Liver (tissue), 9 donors: ENCODE results near the gene LIMS1. TPM values are rescaled to one million over a fixed set of nuclear protein-coding genes. Genes with fewer than 3 reads are reported as not detected.

Source experiments
- DNase-seq: peaks from one replicate; pipeline ENCODE4 v3.0.0-alpha.2; 2017; ENCODE audit warnings: low spot score
- H3K27ac ChIP-seq, 2 donors: one replicate each; pipeline ENCODE4 v1.7.0; 2013; ENCODE audit warnings: inconsistent platforms in 2 of 2, low read length in 2 of 2, control low read depth in 1 of 2, low read depth in 1 of 2, mild to moderate bottlenecking in 1 of 2
- H3K27me3 ChIP-seq, 4 donors: one replicate each; pipeline versions ENCODE4 v1.6.1 to v1.7.0; 2013; ENCODE audit warnings: low read length in 3 of 4, inconsistent platforms in 1 of 4, mild to moderate bottlenecking in 1 of 4, moderate library complexity in 1 of 4; ENCODE audit not compliant: control insufficient read depth in 4 of 4, insufficient read depth in 4 of 4
- H3K36me3 ChIP-seq, 4 donors: one replicate each; pipeline versions ENCODE4 v1.6.1 to v1.7.0; 2013; ENCODE audit warnings: low read length in 3 of 4, mild to moderate bottlenecking in 3 of 4, low read depth in 1 of 4, moderate library complexity in 1 of 4; ENCODE audit not compliant: control insufficient read depth in 4 of 4, insufficient read depth in 3 of 4
- H3K4me1 ChIP-seq, 4 donors: one replicate each; pipeline versions ENCODE4 v1.6.1 to v1.7.0; 2013; ENCODE audit warnings: low read length in 3 of 4, mild to moderate bottlenecking in 3 of 4, moderate library complexity in 1 of 4; ENCODE audit not compliant: control insufficient read depth in 4 of 4, insufficient read depth in 4 of 4
- H3K4me3 ChIP-seq, 3 donors: one replicate each; pipeline versions ENCODE4 v1.6.1 to v1.7.0; 2013; ENCODE audit warnings: low read length in 3 of 3, control low read depth in 1 of 3, low read depth in 1 of 3, mild to moderate bottlenecking in 1 of 3
- H3K9ac ChIP-seq, 2 donors: one replicate each; pipeline ENCODE4 v1.7.0; 2013; ENCODE audit warnings: low read length in 2 of 2, mild to moderate bottlenecking in 2 of 2, moderate library complexity in 2 of 2, control low read depth in 1 of 2, low read depth in 1 of 2
- H3K9me3 ChIP-seq, 4 donors: one replicate each; pipeline versions ENCODE4 v1.6.1 to v1.7.0; 2013; ENCODE audit warnings: low read length in 3 of 4; ENCODE audit not compliant: control insufficient read depth in 4 of 4
- FOXA1 ChIP-seq: IDR thresholded peaks from 2 replicates; pipeline ENCODE4 v1.6.1; 2016; ENCODE audit warnings: antibody characterized with exemption
- FOXA2 ChIP-seq: IDR thresholded peaks from 2 replicates; pipeline ENCODE4 v1.6.1; 2016; ENCODE audit warnings: antibody characterized with exemption
- GABPA ChIP-seq, 2 donors: IDR thresholded peaks in 1 of 2; conservative IDR thresholded peaks in 1 of 2; 2 replicates each; pipeline ENCODE4 v1.6.1; 2016; ENCODE audit warnings: antibody characterized with exemption in 2 of 2, mild to moderate bottlenecking in 1 of 2, moderate library complexity in 1 of 2
- HNF4A ChIP-seq, 2 donors: conservative IDR thresholded peaks; 2 replicates each; pipeline ENCODE4 v1.6.1; 2016; ENCODE audit warnings: antibody characterized with exemption in 2 of 2, mild to moderate bottlenecking in 2 of 2
- HNF4G ChIP-seq: IDR thresholded peaks from 2 replicates; pipeline ENCODE4 v1.6.1; 2016; ENCODE audit warnings: antibody characterized with exemption
- JUND ChIP-seq, 2 donors: IDR thresholded peaks; 2 replicates each; pipeline ENCODE4 v1.6.1; 2016; ENCODE audit warnings: antibody characterized with exemption in 2 of 2
- RAD21 ChIP-seq, 2 donors: IDR thresholded peaks; 2 replicates each; pipeline ENCODE4 v1.6.1; 2016; ENCODE audit warnings: antibody characterized with exemption in 2 of 2, mild to moderate bottlenecking in 2 of 2
- RXRA ChIP-seq, 2 donors: IDR thresholded peaks; 2 replicates each; pipeline ENCODE4 v1.6.1; 2017 to 2018; ENCODE audit warnings: antibody characterized with exemption in 2 of 2, mild to moderate bottlenecking in 1 of 2
- TAF1 ChIP-seq: conservative IDR thresholded peaks from 2 replicates; pipeline ENCODE4 v1.6.1; 2016; ENCODE audit warnings: antibody characterized with exemption, mild to moderate bottlenecking
- YY1 ChIP-seq: IDR thresholded peaks from 2 replicates; pipeline ENCODE4 v1.6.1; 2016; ENCODE audit warnings: antibody characterized with exemption, mild to moderate bottlenecking
- WGBS: extraction: QIAGEN DNeasy Blood & Tissue Kit; methylation state at CpG from one replicate; pipeline ENCODE4 v1.1.7; 2013; 5-methylcytosine and 5-hydroxymethylcytosine counted together
- polyA plus RNA-seq, 2 donors: library from polyadenylated mRNA; stranded (reverse) in 1 of 2; unstranded in 1 of 2; fragments of 200-250 nt in 1 of 2; fragments of >200 nt in 1 of 2; fragmentation: Nextera tagmentation in 1 of 2; extraction: Ambion mirVana in 1 of 2; gene quantifications; one replicate each; pipeline versions ENCODE4 v1.2.1 to v1.2.3, GENCODE V29; 2013 to 2015
- total RNA-seq, 2 donors: library from RNA; depleted of rRNA; stranded (reverse); fragments of >200 nt; gene quantifications; one replicate each; pipeline ENCODE4 v1.2.3, GENCODE V29; 2014
- TF ChIP-seq, protein P1 (sequence below): IDR thresholded peaks from 2 replicates; pipeline ENCODE4 v1.6.1; 2016; ENCODE audit warnings: antibody characterized with exemption
- TF ChIP-seq, protein P2 (sequence below): IDR thresholded peaks from 2 replicates; pipeline ENCODE4 v1.6.1; 2016; ENCODE audit warnings: antibody characterized with exemption, mild to moderate bottlenecking
- TF ChIP-seq, protein P3 (sequence below): IDR thresholded peaks from 2 replicates; pipeline ENCODE4 v1.6.1; 2016; ENCODE audit warnings: antibody characterized with exemption
- donor health status: healthy.
- donor health status: healthy.
- donor health status: healthy.
- donor health status: healthy.
- donor health status: healthy.

The LIMS1 gene
- total and polyA plus RNA-seq, 4 donors: 10.2 to 37.1 (median 22.1) TPM

GRCh38 chr2:108630567-108631405 is 96.5 kb downstream of the LIMS1 start:
- H3K9me3 ChIP-seq: no peaks in the 10 kb centered on the region
- no peak for DNase-seq
- H3K4me3 ChIP-seq: no peak overlapping the region
- peaks cover 0 to 9% (median 3%) of the 10 kb centered on the region in 4 donors for H3K4me1 ChIP-seq
- no peak overlapping the region for H3K9ac ChIP-seq
- no peak overlapping the region for H3K27ac ChIP-seq
- 93% methylated on average over 5 of the region's 5 CpGs for WGBS
- TF ChIP-seq JUND (IDR thresholded peaks at IDR 0.05) (no peak), HNF4A (conservative IDR thresholded peaks at IDR 0.05) (no peak), FOXA2 (no peak), GABPA (IDR thresholded peaks at IDR 0.05 in 1 of 2, conservative IDR thresholded peaks at IDR 0.05 in 1 of 2) (no peak), RAD21 (IDR thresholded peaks at IDR 0.05) (no peak), HNF4G (no peak)
- TF ChIP-seq, protein P1, sequence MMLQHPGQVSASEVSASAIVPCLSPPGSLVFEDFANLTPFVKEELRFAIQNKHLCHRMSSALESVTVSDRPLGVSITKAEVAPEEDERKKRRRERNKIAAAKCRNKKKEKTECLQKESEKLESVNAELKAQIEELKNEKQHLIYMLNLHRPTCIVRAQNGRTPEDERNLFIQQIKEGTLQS: no peak
- no peaks in the 10 kb centered on the region for H3K27me3 ChIP-seq
- no peaks in the 10 kb centered on the region for H3K36me3 ChIP-seq

DNA sequence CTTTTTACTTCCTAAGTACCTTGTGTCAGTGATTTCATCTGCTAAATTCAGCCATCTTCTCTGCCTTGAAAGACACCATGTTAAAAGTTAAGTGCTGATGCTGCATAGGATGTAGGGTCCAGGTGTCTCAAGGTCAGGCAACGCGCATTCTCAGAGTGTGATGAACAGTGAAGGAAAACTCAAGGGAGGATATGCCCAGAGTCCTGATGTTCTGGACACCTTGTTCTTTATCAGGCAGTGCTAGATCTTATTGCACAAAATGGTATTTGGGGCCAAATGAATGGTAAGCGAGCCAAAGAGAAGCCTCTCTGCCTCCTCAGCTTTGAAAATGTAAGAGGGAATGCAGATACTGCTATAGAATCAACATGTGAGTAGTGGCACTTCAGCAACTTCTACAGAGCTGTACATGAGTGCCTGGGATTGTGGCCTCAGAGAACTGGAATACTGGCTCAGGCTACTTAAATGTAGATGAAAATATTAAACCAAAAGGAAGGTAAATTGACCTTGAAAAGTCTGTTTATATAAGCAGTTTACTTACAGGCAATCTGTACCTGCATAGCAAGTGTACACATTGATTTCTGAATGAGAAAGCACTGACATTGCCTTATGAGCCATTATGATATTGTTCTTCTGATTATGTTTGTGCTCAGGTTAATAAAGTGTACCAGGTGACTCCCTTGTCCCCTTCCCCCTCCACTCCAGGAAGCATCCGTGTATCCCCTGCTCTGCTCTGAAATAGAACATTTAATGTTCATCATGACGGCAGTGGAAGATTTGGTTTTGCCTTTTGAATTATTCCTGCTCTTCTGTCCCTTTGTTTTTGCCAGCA is 98.3 kb downstream of the LIMS1 start:
- no peak overlapping the region for H3K4me3 ChIP-seq
- H3K9me3 ChIP-seq: no peaks in the 10 kb centered on the region
- DNase-seq: no peak
- 76% methylated on average over 5 of the region's 5 CpGs for WGBS
- no peaks in the 10 kb centered on the region for H3K36me3 ChIP-seq
- TF ChIP-seq TAF1: no peak
- TF ChIP-seq, protein P2, sequence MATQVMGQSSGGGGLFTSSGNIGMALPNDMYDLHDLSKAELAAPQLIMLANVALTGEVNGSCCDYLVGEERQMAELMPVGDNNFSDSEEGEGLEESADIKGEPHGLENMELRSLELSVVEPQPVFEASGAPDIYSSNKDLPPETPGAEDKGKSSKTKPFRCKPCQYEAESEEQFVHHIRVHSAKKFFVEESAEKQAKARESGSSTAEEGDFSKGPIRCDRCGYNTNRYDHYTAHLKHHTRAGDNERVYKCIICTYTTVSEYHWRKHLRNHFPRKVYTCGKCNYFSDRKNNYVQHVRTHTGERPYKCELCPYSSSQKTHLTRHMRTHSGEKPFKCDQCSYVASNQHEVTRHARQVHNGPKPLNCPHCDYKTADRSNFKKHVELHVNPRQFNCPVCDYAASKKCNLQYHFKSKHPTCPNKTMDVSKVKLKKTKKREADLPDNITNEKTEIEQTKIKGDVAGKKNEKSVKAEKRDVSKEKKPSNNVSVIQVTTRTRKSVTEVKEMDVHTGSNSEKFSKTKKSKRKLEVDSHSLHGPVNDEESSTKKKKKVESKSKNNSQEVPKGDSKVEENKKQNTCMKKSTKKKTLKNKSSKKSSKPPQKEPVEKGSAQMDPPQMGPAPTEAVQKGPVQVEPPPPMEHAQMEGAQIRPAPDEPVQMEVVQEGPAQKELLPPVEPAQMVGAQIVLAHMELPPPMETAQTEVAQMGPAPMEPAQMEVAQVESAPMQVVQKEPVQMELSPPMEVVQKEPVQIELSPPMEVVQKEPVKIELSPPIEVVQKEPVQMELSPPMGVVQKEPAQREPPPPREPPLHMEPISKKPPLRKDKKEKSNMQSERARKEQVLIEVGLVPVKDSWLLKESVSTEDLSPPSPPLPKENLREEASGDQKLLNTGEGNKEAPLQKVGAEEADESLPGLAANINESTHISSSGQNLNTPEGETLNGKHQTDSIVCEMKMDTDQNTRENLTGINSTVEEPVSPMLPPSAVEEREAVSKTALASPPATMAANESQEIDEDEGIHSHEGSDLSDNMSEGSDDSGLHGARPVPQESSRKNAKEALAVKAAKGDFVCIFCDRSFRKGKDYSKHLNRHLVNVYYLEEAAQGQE: no peak
- TF ChIP-seq, protein P3, sequence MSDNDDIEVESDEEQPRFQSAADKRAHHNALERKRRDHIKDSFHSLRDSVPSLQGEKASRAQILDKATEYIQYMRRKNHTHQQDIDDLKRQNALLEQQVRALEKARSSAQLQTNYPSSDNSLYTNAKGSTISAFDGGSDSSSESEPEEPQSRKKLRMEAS: no peak
- no peak for TF ChIP-seq YY1
- no peak for TF ChIP-seq FOXA1
- TF ChIP-seq HNF4A (conservative IDR thresholded peaks at IDR 0.05): no peak
- TF ChIP-seq RXRA (IDR thresholded peaks at IDR 0.05): no peak
- no peak overlapping the region for H3K9ac ChIP-seq
- H3K27ac ChIP-seq: no peak overlapping the region
- no peaks in the 10 kb centered on the region for H3K27me3 ChIP-seq
- H3K4me1 ChIP-seq: peaks cover 0 to 17% (median 8%) of the 10 kb centered on the region in 4 donors
